NCI-H2227 (cell line): Measurements from ENCODE around the gene PANK2.
"Not testable (repeated sequence)": the region's sequence is repeated elsewhere in the genome, so short reads cannot be mapped to it uniquely, and the experiment has no call there.

ENCODE experiments used
- DNase-seq: peaks from one replicate; lab custom pipeline; 2025; ENCODE audit not compliant: unreplicated experiment; lab: John Stamatoyannopoulos, UW

PANK2 gene

GRCh38 chr20:3900187-3900604 lies 11.0 kb downstream of the PANK2 start:
- DNase-seq: peak; percentile 23

DNA sequence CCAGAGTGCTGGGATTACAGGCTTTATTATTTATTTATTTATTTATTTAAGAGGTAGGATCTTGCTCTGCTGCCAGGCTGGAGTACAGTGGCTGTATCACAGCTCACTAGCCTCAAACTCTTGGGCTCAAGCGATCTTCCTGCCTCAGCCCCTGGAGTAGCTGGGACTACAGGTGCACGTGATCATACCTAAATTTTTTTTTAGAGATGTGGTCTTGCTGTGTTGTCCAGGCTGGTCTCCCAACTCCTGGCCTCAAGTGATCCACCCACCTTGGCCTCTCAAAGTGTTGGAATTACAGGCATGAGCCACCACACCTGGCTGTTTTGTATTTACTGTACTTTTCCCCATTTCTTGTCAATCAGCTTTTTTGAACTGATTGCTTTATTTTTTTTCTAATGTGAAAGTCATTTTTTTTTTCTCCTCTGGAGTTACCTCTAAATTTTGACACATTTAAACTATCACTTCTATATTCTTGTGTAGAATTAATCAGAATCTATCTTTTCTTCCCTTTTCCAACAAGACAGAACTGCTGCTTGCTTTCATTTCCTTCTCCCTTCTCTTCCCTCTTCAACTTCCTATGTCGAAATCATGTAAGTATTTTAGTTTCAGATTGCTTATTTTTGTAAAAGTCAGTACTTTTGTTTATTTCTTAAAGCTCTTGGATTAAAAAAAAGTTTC lies 12.0 kb downstream of the PANK2 start:
- no peak for DNase-seq

DNA sequence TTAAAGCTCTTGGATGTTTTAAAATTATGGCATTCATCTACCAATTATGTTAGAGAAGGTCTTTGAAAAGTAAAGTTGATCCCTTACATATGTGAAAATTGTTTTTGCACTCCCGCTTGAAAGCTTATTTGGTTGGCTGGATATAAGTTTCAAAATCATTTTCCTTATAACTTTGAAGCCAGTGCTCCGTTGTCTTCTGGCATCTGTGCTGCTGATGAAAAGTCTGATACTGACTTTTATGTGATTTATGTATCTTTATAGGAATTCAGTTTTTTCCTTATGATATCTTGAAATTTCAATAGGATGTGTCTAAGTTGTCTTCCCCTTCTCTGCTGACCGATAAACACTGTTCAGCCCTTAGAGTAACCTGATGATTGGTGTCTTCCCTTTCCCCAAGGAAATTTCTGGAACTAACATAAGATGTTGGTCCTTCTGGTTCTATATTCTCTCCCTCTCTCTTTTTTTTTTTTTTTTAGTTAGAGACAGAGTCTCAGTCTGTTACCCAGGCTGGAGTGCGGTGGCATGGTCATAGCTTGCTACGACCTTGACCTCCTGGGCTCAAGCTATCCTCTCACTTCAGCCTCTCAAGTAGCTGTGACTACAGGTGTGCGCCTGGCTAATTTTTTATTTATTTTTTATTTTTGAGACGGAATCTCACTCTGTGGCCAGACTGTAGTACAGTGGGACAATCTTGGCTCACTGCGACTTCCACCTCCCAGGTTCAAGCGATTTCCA lies 12.7 kb downstream of the PANK2 start:
- DNase-seq: no peak

- no peak for DNase-seq
Measured at GRCh38 chr20:3902446-3902845, 13.3 kb downstream of the PANK2 start.

GRCh38 chr20:3904224-3904623 lies 15.0 kb downstream of the PANK2 start:
- no peak for DNase-seq

GRCh38 chr20:3904857-3905256 lies 15.7 kb downstream of the PANK2 start:
- DNase-seq: no peak

GRCh38 chr20:3906744-3907721 lies 17.8 kb downstream of the PANK2 start:
- DNase-seq: not testable (repeated sequence)

GRCh38 chr20:3908667-3909066 lies 19.5 kb downstream of the PANK2 start:
- no peak for DNase-seq

GRCh38 chr20:3909952-3910366 lies 20.8 kb downstream of the PANK2 start:
- DNase-seq: no peak

GRCh38 chr20:3910853-3911252 lies 21.7 kb downstream of the PANK2 start:
- no peak for DNase-seq

DNA sequence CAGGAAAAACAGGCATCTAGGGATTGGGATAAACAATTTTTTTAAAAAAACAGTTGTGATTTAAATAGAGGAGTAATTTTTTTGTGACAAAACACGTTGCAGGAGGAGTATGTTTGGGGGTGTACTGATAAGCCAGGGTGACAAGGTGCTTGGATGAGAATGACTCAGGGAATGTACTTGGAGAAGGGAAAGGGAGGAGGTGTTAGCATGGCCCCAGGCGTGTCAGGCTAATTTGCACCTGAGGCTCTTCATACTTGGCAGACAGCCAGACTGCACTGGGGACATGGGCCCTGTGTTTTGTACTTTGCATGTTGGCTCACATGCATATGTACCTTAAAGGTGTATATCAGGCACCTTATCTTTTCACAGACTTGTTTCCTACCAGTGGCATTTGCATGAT lies 22.8 kb downstream of the PANK2 start:
- peak; percentile 66 for DNase-seq

DNA sequence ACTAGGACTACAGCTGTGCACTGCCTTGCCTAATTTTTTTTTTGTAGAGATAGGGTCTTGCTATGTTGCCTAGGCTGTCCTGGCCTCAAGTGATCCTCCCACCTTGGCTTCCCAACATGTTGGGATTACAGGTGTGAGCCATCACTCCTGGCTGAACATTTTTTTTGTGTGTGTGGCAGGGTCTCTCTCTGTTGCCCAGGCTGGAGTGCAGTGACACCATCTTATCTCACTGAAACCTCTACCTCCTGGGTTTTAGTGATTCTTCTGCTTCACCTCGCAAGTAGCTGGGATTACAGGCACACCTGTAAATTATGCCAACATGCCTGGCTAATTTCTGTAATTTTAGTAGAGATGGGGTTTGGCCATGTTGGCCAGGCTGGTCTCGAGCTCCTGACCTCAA lies 25.3 kb downstream of the PANK2 start:
- DNase-seq: no peak

DNA sequence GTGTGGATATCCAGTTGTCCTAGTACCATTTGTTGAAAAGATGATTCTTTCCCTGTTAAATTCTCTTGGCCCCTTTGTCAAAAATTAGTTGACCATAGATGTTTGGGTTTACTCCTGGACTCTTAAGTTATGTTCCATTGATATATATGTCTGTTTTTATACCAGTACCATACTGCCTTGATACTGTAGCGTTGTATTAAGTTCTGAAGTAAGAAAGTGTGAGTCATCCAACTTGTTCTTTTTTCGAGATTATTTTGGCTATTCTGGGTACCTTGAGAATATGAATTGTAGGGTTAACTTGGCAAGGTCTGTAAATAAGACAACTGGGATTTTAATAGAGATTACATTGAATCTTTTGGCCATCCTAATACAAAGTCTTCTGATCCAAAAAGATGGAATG lies 26.5 kb downstream of the PANK2 start:
- no peak for DNase-seq

DNA sequence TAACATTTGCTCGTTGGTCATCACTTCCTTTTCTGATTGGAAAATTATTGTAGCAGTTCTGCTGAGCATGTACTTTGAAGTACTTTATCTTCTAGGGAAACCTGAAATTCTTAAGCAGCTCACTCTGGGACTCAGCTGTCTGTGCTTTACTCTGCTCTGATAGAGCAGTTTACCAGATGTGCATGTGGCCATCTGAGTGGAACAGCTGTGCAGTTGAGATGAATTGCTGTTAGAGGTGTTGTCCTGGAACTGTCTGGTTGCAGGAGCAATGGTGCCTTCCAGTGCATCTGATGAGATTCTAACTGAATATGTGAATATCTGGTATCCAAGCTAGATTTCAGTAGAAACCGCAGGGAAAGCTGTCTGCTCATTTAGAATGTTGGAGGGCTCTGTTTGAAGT lies 27.2 kb downstream of the PANK2 start:
- no peak for DNase-seq

GRCh38 chr20:3919352-3919751 lies 30.2 kb downstream of the PANK2 start:
- DNase-seq: no peak

- DNase-seq: no peak
Measured at GRCh38 chr20:3922223-3922982, 33.2 kb downstream of the PANK2 start.

DNA sequence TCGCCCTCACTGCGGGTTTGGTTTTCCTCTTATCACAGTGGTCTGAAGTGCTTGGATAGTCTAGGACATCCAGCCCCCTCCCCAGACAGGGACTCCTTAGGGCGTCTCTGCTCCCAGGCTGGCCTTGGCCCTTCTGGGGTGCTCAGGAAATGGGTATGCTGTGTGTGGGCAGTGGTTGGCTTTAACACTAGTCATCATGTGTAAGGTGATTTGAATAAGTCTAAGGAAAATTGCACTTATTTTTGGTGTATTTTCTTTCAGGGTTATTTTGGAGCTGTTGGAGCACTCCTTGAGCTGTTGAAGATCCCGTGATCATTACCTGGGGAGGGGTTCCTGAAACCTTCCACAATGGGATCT lies 33.8 kb downstream of the PANK2 start:
- no peak for DNase-seq

GRCh38 chr20:3923818-3924217 lies 34.6 kb downstream of the PANK2 start:
- DNase-seq: no peak

DNA sequence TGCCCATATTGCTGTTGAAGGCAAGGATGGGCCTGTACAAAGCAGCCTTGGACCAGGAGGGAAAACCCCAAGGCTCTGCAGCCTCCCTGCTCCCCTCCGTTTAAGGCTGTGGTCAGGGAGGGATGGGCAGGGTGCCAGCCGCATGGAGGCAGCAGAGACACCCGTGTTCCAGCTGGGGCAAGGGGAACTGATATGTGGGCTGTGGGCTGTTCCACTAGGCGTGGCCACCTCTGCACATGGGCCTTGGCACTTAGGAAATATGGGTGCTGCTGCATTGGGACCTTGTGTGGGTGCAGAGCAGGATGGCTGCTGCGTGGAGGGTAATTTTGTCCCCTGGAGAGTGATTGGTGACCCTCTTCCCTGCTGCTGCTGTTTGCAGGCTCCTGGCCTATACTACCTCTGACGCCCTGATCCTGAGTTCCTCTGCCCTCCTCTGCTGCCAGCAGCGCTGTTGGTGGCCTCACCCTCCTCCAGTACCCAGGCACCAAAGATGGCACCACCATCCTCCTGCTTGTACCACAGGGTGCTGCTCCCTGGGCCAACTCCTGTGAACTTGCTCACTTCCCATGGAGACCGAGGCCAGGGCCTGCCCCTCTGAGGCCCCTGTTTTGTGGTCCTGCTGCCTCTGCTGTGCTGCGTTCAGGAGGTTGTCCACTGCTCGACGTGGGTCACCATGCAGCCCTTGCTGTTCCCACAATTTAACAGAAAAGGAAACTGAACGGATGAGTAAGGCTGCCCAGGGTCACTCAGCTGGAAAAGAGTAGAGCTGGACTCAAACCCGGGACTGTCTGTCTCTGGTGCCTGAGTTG lies 35.3 kb downstream of the PANK2 start:
- no peak for DNase-seq

- no peak for DNase-seq
Measured at GRCh38 chr20:3925113-3925695, 36.0 kb downstream of the PANK2 start.
